Activated CD4-positive, CD25-positive, alpha-beta regulatory T cell (primary cell): ENCODE measurements around the gene TM2D1.
A peak's percentile ranks its signal among the peaks of the same experiment; 100 is the strongest.

Experiments
- DNase-seq, 4 experiments: peaks; one replicate each; lab custom pipeline; 2025; lab: John Stamatoyannopoulos, UW

Gene TM2D1

GRCh38 chr1:61644303-61644702, 80.6 kb downstream of the TM2D1 start:
- DNase-seq, result no peak

- DNase-seq, result no peak
Observed at GRCh38 chr1:61642475-61643232, 82.3 kb downstream of the TM2D1 start.

- peak in 3 of 4 experiments; percentile 2 to 38 (median 22) for DNase-seq
Observed at GRCh38 chr1:61641578-61642336, 83.2 kb downstream of the TM2D1 start.

GRCh38 chr1:61640531-61641530, 84.1 kb downstream of the TM2D1 start:
- DNase-seq, result no peak

- DNase-seq, result no peak
Observed at GRCh38 chr1:61639608-61640336, 85.2 kb downstream of the TM2D1 start.

- no peak for DNase-seq
Observed at GRCh38 chr1:61638911-61639605, 85.9 kb downstream of the TM2D1 start.

- DNase-seq, result no peak
Observed at GRCh38 chr1:61638296-61638695, 86.6 kb downstream of the TM2D1 start.

- DNase-seq, result no peak
Observed at GRCh38 chr1:61637470-61637869, 87.5 kb downstream of the TM2D1 start.

GRCh38 chr1:61636814-61637213, 88.1 kb downstream of the TM2D1 start:
- no peak for DNase-seq

GRCh38 chr1:61636376-61636775, 88.6 kb downstream of the TM2D1 start:
- DNase-seq, result no peak

GRCh38 chr1:61635557-61635956, 89.4 kb downstream of the TM2D1 start:
- no peak for DNase-seq

GRCh38 chr1:61631436-61631835, 93.5 kb downstream of the TM2D1 start:
- no peak for DNase-seq
